Type B pancreatic cell (in vitro differentiated cells): ENCODE data around the gene TRAPPC10. TPM values are rescaled to one million over a fixed set of nuclear protein-coding genes. Genes with fewer than 3 reads are reported as not detected.

Experiments
- DNase-seq: peaks from one replicate; pipeline ENCODE4 v3.0.0; 2021; ENCODE audit warnings: mixed read lengths; ENCODE audit not compliant: unreplicated experiment; ENCODE audit errors: extremely low spot score
- H3K27ac Mint-ChIP-seq: 2 replicates; pipeline ENCODE4 v1.8.0; 2021; ENCODE audit warnings: mild to moderate bottlenecking, mixed read lengths
- H3K27me3 Mint-ChIP-seq: 2 replicates; pipeline ENCODE4 v1.8.0; 2021; ENCODE audit warnings: mixed read lengths
- H3K36me3 Mint-ChIP-seq: 2 replicates; pipeline ENCODE4 v1.8.0; 2021; ENCODE audit warnings: mixed read lengths
- H3K4me1 Mint-ChIP-seq: one replicate; pipeline ENCODE4 v1.8.0; 2021; ENCODE audit warnings: mixed read lengths; ENCODE audit not compliant: unreplicated experiment
- H3K4me3 Mint-ChIP-seq: 2 replicates; pipeline ENCODE4 v1.8.0; 2021; ENCODE audit warnings: mild to moderate bottlenecking, mixed read lengths
- H3K9me3 Mint-ChIP-seq: 2 replicates; pipeline ENCODE4 v1.8.0; 2021; ENCODE audit warnings: mixed read lengths
- total RNA-seq: library from RNA; stranded (reverse); gene quantifications from 2 replicates; pipeline ENCODE4 v1.2.1, GENCODE V29; 2021; ENCODE audit warnings: low replicate concordance
- TF ChIP-seq, protein P1 (sequence below): fragments of 200-600 bp; sonication (generic); conservative IDR thresholded peaks from 2 replicates; pipeline ENCODE4 v1.5.0; 2021; ENCODE audit warnings: antibody characterized with exemption, mild to moderate bottlenecking

Gene TRAPPC10
- total RNA-seq, 1 donor from 2014 or later, result 33.7 TPM

DNA sequence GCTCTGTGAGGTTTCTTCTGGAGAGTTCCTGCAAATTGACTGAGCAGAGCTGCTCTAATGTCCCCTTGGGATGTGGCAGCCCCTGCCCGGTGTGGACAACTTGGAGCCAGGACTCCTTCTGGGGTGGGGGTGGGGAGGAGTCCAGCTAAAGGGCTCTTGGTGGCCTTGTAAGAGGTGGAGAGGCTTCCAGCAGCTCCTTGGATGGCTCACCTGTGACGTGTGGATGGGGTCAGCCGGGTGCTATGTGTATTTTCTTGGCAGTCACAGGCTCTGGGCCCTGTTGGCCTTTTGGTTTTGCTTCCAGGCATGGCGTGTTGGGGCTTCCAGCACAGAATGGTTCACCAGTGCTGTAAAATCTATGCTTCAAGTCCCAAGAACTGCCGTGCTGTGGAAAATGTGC is 38.2 kb downstream of the TRAPPC10 start:
- Mint-ChIP-seq H3K4me1 (peaks cover 27% of the 10 kb centered on the region), H3K9me3 (no peaks in the 10 kb centered on the region), H3K27me3 (no peaks in the 10 kb centered on the region), H3K4me3 (no peak overlapping the region), H3K36me3 (peaks cover 15% of the 10 kb centered on the region), H3K27ac (no peak overlapping the region)
- DNase-seq, result no peak
- TF ChIP-seq, protein P1, sequence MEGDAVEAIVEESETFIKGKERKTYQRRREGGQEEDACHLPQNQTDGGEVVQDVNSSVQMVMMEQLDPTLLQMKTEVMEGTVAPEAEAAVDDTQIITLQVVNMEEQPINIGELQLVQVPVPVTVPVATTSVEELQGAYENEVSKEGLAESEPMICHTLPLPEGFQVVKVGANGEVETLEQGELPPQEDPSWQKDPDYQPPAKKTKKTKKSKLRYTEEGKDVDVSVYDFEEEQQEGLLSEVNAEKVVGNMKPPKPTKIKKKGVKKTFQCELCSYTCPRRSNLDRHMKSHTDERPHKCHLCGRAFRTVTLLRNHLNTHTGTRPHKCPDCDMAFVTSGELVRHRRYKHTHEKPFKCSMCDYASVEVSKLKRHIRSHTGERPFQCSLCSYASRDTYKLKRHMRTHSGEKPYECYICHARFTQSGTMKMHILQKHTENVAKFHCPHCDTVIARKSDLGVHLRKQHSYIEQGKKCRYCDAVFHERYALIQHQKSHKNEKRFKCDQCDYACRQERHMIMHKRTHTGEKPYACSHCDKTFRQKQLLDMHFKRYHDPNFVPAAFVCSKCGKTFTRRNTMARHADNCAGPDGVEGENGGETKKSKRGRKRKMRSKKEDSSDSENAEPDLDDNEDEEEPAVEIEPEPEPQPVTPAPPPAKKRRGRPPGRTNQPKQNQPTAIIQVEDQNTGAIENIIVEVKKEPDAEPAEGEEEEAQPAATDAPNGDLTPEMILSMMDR, result no peak

DNA sequence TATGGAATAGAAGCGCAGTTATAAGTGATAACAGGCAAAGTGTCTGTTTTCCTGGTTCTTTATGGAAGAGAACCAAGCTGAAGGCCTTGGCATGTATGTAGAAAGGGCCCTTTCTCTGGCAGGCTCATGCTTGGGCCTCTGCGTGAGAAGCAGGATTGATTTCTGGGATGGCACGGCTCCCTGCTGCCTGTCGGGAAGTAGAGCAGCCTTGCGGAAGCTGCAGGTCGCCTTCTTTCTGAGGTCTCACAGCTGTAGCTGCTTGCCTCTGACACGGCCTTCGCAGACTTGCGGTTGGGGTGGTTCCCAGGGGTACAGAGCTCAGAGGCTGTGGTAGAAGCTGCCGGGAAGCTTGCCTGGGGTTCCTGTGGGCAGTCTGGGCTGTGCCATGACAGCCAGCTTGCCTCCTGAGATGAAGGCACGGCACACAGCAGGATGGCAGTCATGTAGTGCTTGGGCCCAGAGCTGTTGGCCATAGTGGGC is 39.4 kb downstream of the TRAPPC10 start:
- Mint-ChIP-seq H3K27ac (no peak overlapping the region), H3K9me3 (no peaks in the 10 kb centered on the region), H3K36me3 (peaks cover 21% of the 10 kb centered on the region), H3K27me3 (no peaks in the 10 kb centered on the region), H3K4me1 (peaks cover 27% of the 10 kb centered on the region), H3K4me3 (no peak overlapping the region)
- DNase-seq, result no peak
- TF ChIP-seq, protein P1, result no peak

DNA sequence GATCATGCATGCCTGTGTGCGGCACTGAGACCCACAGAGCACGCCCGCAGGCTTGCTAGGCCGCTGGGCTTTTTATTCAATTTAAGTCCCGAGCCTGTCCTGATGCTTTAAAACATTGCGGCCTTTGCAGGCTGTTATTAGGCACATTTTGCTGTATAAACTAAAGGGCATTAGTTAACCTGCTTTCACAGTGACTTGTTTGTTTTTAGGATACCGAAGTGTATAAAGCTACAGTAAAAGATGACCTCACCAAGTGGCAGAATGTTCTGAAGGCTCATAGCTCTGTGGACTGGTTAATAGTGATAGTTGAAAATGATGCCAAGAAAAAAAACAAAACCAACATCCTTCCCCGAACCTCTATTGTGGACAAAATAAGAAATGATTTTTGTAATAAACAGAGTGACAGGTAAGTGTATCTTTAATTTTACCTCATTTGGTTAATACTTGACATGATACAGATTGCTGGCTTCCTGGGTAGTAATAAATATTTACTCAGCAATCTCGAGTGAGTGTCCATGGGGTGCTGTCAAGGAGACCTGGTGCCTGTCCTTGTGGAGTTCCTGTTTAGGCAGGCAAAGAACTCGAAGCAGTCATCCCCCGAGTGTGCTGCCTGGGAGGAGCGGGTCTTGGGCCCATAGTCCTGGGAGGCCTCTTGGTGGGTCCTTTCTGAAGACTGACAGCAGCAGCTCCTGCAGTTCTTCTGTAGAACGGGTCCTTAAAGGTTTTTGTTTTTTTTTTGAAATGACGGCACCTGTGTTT is 40.1 kb downstream of the TRAPPC10 start:
- Mint-ChIP-seq H3K4me3 (no peak overlapping the region), H3K4me1 (peaks cover 27% of the 10 kb centered on the region), H3K27me3 (no peaks in the 10 kb centered on the region), H3K27ac (peak overlapping the region; percentile 38), H3K36me3 (peaks cover 21% of the 10 kb centered on the region), H3K9me3 (no peaks in the 10 kb centered on the region)
- TF ChIP-seq, protein P1, result no peak
- DNase-seq, result no peak

DNA sequence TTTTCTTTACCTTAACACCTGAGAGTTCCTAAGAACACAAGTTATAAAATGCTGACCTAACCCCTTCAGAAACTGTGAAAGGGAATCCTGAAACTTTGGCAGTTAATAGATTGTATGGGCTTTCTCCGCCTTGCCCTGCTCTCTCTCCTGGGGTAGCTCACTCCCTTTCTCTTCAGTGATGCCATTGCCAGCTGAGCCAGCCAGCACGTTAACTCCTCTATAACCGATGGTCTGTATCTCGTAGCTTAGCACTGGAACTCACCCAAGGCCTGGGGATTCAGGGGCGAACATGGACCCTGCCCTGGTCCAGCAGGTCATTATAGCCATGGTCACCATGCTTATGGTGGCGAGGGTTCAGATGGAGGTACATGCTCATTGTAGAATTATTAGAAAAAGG is 40.7 kb downstream of the TRAPPC10 start:
- no peak for DNase-seq
- H3K27ac Mint-ChIP-seq, result no peak overlapping the region
- H3K4me1 Mint-ChIP-seq, result peaks cover 27% of the 10 kb centered on the region
- peaks cover 17% of the 10 kb centered on the region for H3K36me3 Mint-ChIP-seq
- H3K4me3 Mint-ChIP-seq, result no peak overlapping the region
- H3K9me3 Mint-ChIP-seq, result no peaks in the 10 kb centered on the region
- TF ChIP-seq, protein P1, result no peak
- H3K27me3 Mint-ChIP-seq, result no peaks in the 10 kb centered on the region

DNA sequence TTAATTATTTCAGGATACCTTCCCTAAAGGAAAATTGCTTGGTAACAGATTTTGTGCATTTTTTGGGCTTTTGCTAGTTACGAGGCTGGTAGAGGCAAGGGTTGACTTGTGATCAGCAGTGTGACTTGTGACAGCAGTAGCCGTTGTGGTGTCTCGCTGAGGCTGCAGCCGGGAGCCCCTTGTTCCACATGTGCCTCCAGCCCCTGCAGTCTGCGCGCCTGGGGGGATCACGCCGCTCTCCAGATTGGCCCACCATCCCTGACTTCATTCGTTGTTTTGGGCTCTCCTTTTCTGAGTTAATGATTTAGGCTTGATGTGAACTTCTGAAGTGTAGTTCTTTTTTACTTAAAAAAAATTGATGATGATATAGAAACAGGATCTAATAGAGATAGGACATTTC is 41.5 kb downstream of the TRAPPC10 start:
- Mint-ChIP-seq H3K27ac (no peak overlapping the region), H3K4me3 (no peak overlapping the region), H3K36me3 (peaks cover 20% of the 10 kb centered on the region), H3K4me1 (peaks cover 27% of the 10 kb centered on the region), H3K9me3 (no peaks in the 10 kb centered on the region), H3K27me3 (no peaks in the 10 kb centered on the region)
- TF ChIP-seq, protein P1, result no peak
- DNase-seq, result no peak
